AG04450 (cell line): Measurements from ENCODE around the gene HIBCH. TPM values are rescaled to one million over a fixed set of nuclear protein-coding genes. Genes with fewer than 3 reads are reported as not detected.
"Not testable (repeated sequence)": the region's sequence is repeated elsewhere in the genome, so short reads cannot be mapped to it uniquely, and the experiment has no call there.

Source experiments
- CTCF ChIA-PET: fragments of 300-600, 350-600 bp; formaldehyde crosslinking; extraction: SDS; loops from one replicate; lab custom pipeline; 2022; ENCODE audit warnings: antibody characterized with exemption, inconsistent platforms; lab: Charles Lee
- POLR2A ChIA-PET: fragments of 350-600 bp; formaldehyde crosslinking; extraction: SDS; loops from one replicate; lab custom pipeline; 2021; ENCODE audit warnings: antibody characterized with exemption, inconsistent platforms; lab: Yijun Ruan, JAX
- DNase-seq: peaks from one replicate; pipeline ENCODE4 v3.0.0-alpha.2; 2011; ENCODE audit warnings: low read depth, low spot score
- H3K27ac ChIP-seq: one replicate; pipeline ENCODE4 v1.5.1; 2012; ENCODE audit warnings: low read depth, low read length, control low read depth
- H3K27me3 ChIP-seq: one replicate; pipeline ENCODE4 v1.6.0; 2012; ENCODE audit warnings: low read length; ENCODE audit not compliant: control insufficient read depth, insufficient read depth
- H3K4me3 ChIP-seq: 2 replicates; pipeline ENCODE4 v1.5.1; 2011; ENCODE audit warnings: mild to moderate bottlenecking, low read depth, low read length, control low read depth
- H3K9me3 ChIP-seq: 2 replicates; pipeline ENCODE4 v1.5.1; 2012; ENCODE audit warnings: low read length; ENCODE audit not compliant: control insufficient read depth, insufficient read depth
- CTCF ChIP-seq: IDR thresholded peaks from 2 replicates; pipeline ENCODE4 v1.5.1; 2011; ENCODE audit warnings: low read depth, low read length, control low read depth, inconsistent platforms
- polyA plus RNA-seq: library from polyadenylated mRNA; depleted of rRNA; stranded (reverse); fragments of >200 nt; gene quantifications from 2 replicates; pipeline ENCODE4 v1.2.3, GENCODE V29; 2011; rRNA removed

HIBCH gene
- polyA plus RNA-seq, 1 experiment = 23.8 TPM

- no peaks in the 10 kb centered on the region for H3K9me3 ChIP-seq
- H3K4me3 ChIP-seq = no peak overlapping the region
- TF ChIP-seq CTCF = no peak
- DNase-seq = no peak
- H3K27me3 ChIP-seq = no peaks in the 10 kb centered on the region
- ChIA-PET CTCF (no interaction called here), POLR2A (no interaction called here)
- H3K27ac ChIP-seq = no peak overlapping the region
Observed at GRCh38 chr2:190162851-190163250, 156.8 kb downstream of the HIBCH start.

- Histone ChIP-seq H3K27me3 (no peaks in the 10 kb centered on the region), H3K9me3 (no peaks in the 10 kb centered on the region), H3K4me3 (no peak overlapping the region), H3K27ac (no peak overlapping the region)
- ChIA-PET CTCF (interaction anchor here (1.5 kb wide), 1 partner anchor 71 kb away, joined by 5 read pairs; no protein-coding TSS in a partner anchor), POLR2A (no interaction called here)
- DNase-seq = no peak
- no peak for TF ChIP-seq CTCF
Observed at GRCh38 chr2:190159453-190159852, 160.2 kb downstream of the HIBCH start.

GRCh38 chr2:190158798-190159434 lies 160.7 kb downstream of the HIBCH start:
- POLR2A ChIA-PET = no interaction called here
- DNase-seq = no peak
- Histone ChIP-seq H3K27me3 (no peaks in the 10 kb centered on the region), H3K4me3 (no peak overlapping the region), H3K27ac (no peak overlapping the region), H3K9me3 (no peaks in the 10 kb centered on the region)
- no peak for TF ChIP-seq CTCF
- CTCF ChIA-PET = no interaction called here

- CTCF ChIA-PET, H3K9me3 ChIP-seq, H3K4me3 ChIP-seq, POLR2A ChIA-PET, H3K27me3 ChIP-seq, H3K27ac ChIP-seq, DNase-seq: not testable (repeated sequence)
Observed at GRCh38 chr2:190157613-190158528, 161.8 kb downstream of the HIBCH start.

- TF ChIP-seq CTCF = no peak
- DNase-seq = no peak
- Histone ChIP-seq H3K27me3 (no peaks in the 10 kb centered on the region), H3K27ac (no peak overlapping the region), H3K9me3 (no peaks in the 10 kb centered on the region), H3K4me3 (no peak overlapping the region)
- ChIA-PET POLR2A (no interaction called here), CTCF (no interaction called here)
Observed at GRCh38 chr2:190156530-190157212, 163.0 kb downstream of the HIBCH start.

Other genes starting within 250 kb of the HIBCH start
- 13.7 and 14.5 TPM in 2 replicates for gene INPP1, start 23.8 kb upstream of the HIBCH start, polyA plus RNA-seq
- 12.0 and 12.9 TPM in 2 replicates for gene MFSD6, start 88.5 kb upstream of the HIBCH start, polyA plus RNA-seq
- gene NEMP2, start 214.9 kb upstream of the HIBCH start, polyA plus RNA-seq = 3.5 and 7.3 TPM in 2 replicates